Mesothelial cell of epicardium (in vitro differentiated cells): ENCODE results near the gene NCOA7. TPM values are rescaled to one million over a fixed set of nuclear protein-coding genes. Genes with fewer than 3 reads are reported as not detected.

Experiments
- DNase-seq, 2 experiments: peaks; one replicate each; pipeline ENCODE4 v3.0.0; 2021; ENCODE audit warnings: low spot score in 2 of 2; ENCODE audit not compliant: unreplicated experiment in 2 of 2
- H3K27ac Mint-ChIP-seq: 2 replicates; pipeline ENCODE4 v1.8.0; 2021; ENCODE audit warnings: mixed read lengths
- H3K27me3 Mint-ChIP-seq: 2 replicates; pipeline ENCODE4 v1.8.0; 2021; ENCODE audit warnings: low read depth, mixed read lengths
- H3K36me3 Mint-ChIP-seq: 2 replicates; pipeline ENCODE4 v1.8.0; 2021; ENCODE audit warnings: mixed read lengths
- H3K4me1 Mint-ChIP-seq: 2 replicates; pipeline ENCODE4 v1.8.0; 2021; ENCODE audit warnings: mixed read lengths
- H3K4me3 Mint-ChIP-seq: 2 replicates; pipeline ENCODE4 v1.8.0; 2021; ENCODE audit warnings: mild to moderate bottlenecking, moderate library complexity, mixed read lengths
- H3K9me3 Mint-ChIP-seq: 2 replicates; pipeline ENCODE4 v1.8.0; 2021; ENCODE audit warnings: mixed read lengths
- total RNA-seq: library from RNA; stranded (reverse); gene quantifications from 3 replicates; pipeline ENCODE4 v1.2.1, GENCODE V29; 2021
- TF ChIP-seq, protein P1 (sequence below): fragments of 200-600 bp; sonication (generic); IDR thresholded peaks from one replicate; pipeline ENCODE4 v1.5.0; 2021; ENCODE audit warnings: antibody characterized with exemption; ENCODE audit not compliant: unreplicated experiment

Gene NCOA7
- total RNA-seq, 1 donor from 2014 or later = 52.4 TPM

DNA sequence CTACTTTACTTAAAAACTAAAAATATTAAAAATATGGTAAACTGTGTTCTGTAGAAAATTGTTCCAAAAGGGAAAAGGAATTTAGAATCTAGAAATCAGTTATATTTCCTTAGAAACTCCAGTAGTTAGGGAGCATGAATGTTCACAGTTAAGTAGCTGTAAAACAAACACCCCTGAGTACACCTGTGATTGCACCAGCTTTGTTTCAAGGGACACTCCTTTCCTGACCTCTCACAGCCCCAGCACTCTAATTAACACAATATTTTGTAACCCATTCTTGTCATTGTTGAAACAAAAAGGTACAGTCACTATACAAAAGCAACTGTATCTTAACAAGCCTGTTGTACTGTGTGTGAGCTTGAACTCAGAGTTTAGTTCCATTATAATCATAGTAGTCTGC is 72.3 kb downstream of the NCOA7 start:
- TF ChIP-seq, protein P1, sequence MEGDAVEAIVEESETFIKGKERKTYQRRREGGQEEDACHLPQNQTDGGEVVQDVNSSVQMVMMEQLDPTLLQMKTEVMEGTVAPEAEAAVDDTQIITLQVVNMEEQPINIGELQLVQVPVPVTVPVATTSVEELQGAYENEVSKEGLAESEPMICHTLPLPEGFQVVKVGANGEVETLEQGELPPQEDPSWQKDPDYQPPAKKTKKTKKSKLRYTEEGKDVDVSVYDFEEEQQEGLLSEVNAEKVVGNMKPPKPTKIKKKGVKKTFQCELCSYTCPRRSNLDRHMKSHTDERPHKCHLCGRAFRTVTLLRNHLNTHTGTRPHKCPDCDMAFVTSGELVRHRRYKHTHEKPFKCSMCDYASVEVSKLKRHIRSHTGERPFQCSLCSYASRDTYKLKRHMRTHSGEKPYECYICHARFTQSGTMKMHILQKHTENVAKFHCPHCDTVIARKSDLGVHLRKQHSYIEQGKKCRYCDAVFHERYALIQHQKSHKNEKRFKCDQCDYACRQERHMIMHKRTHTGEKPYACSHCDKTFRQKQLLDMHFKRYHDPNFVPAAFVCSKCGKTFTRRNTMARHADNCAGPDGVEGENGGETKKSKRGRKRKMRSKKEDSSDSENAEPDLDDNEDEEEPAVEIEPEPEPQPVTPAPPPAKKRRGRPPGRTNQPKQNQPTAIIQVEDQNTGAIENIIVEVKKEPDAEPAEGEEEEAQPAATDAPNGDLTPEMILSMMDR = no peak
- H3K4me3 Mint-ChIP-seq = no peak overlapping the region
- no peaks in the 10 kb centered on the region for H3K36me3 Mint-ChIP-seq

DNA sequence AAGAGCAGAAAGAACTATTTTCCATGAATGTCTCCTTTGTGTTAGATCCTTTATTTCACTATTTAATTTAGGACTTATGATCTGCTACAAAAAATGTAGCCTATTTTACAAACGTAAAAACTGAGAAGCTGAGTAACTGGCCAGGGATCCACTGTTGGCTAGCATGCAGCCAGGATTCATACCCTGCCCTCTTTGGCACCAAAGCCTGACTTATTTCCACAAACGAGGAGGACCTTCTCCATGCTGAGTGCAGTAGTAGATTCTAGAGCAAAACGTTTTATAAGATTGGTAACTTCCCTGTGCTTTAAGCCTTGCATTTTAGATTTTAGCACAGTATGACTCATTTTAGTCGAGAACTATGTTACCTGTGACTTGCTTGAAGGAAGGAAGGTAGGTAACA is 74.3 kb downstream of the NCOA7 start:
- no peak overlapping the region for H3K27ac Mint-ChIP-seq
- H3K27me3 Mint-ChIP-seq = no peaks in the 10 kb centered on the region
- H3K9me3 Mint-ChIP-seq = no peaks in the 10 kb centered on the region
- H3K4me3 Mint-ChIP-seq = no peak overlapping the region
- no peak for DNase-seq
- TF ChIP-seq, protein P1 = no peak
- H3K36me3 Mint-ChIP-seq = no peaks in the 10 kb centered on the region
- peaks cover 19% of the 10 kb centered on the region for H3K4me1 Mint-ChIP-seq

More for the DNA sequence above, 72.3 kb downstream of the NCOA7 start:
- Mint-ChIP-seq H3K27ac (no peak overlapping the region), H3K27me3 (no peaks in the 10 kb centered on the region), H3K4me1 (peaks cover 11% of the 10 kb centered on the region), H3K9me3 (no peaks in the 10 kb centered on the region)
- DNase-seq = no peak

DNA sequence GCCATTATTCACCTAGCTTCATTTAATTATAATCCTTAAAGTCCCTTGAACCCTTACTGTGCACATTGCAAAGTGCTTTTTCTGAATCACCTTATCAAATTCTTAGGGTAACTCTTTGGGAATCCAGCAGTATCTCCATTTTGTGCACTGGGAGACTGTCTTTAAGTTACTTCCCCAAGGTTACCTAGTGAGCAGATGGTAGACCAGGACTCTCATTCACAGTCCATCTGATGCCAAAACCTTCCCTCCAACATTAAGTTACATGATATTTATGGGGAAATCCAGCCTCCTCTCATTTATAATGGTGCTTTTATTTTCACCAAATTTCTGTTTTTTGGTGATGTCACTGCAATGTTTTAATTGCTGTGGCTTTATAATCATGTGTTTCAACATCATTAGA is 75.7 kb downstream of the NCOA7 start:
- H3K4me3 Mint-ChIP-seq = no peak overlapping the region
- no peaks in the 10 kb centered on the region for H3K9me3 Mint-ChIP-seq
- H3K27ac Mint-ChIP-seq = no peak overlapping the region
- H3K27me3 Mint-ChIP-seq = no peaks in the 10 kb centered on the region
- no peaks in the 10 kb centered on the region for H3K36me3 Mint-ChIP-seq
- DNase-seq = no peak
- TF ChIP-seq, protein P1 = no peak
- peaks cover 26% of the 10 kb centered on the region for H3K4me1 Mint-ChIP-seq

DNA sequence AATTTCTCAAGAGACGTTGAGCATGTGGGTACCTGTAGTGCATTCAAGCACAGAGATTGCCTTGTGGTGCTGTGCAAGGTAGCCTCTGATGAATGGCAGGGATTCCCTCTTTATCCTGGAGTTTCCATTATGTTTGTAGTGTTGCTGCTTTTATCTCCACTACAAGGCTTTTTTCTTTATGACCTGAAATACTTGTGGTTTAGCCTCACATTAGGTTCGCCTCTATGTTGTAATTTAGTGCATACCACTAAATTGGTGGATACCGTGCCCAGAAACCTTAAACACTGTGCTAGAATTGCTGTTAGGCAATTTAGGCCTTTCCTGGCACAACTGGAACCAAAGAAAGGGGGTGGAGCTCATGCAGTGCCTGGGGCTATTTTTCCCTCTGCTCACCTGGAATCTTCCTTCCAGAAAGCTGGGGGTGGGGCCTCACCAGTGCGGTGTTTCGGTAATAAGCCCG is 76.8 kb downstream of the NCOA7 start:
- Mint-ChIP-seq H3K4me3 (no peak overlapping the region), H3K4me1 (peaks cover 37% of the 10 kb centered on the region), H3K27ac (peak overlapping the region; percentile 89), H3K27me3 (no peaks in the 10 kb centered on the region), H3K36me3 (no peaks in the 10 kb centered on the region), H3K9me3 (no peaks in the 10 kb centered on the region)
- DNase-seq = peak; percentile 28 to 53
- TF ChIP-seq, protein P1 = no peak

DNA sequence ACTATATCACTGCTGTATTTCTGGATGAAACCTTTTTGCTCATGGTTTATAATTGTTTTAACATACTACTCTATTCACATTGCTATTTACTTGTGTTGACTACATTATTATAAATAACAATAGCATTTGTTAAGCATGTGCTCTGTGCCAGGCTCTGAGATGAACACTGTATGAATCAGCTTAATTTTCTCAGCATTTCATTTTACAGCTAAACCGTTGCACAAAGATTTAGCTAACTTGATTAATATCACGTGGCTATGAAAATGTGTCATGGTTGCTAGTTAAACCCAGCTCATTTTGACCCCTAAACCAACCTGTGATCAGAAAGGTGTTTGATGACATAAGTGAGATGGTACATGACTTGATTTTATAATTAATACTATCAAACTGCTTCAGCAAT is 77.5 kb downstream of the NCOA7 start:
- Mint-ChIP-seq H3K36me3 (no peaks in the 10 kb centered on the region), H3K27ac (no peak overlapping the region), H3K9me3 (no peaks in the 10 kb centered on the region), H3K4me1 (peaks cover 43% of the 10 kb centered on the region), H3K4me3 (no peak overlapping the region), H3K27me3 (no peaks in the 10 kb centered on the region)
- TF ChIP-seq, protein P1 = no peak
- DNase-seq = no peak
